HL-60 (cell line): ENCODE measurements around the gene ZNF613.
"Not testable (repeated sequence)": the region's sequence is repeated elsewhere in the genome, so short reads cannot be mapped to it uniquely, and the experiment has no call there.

ENCODE experiments used
- DNase-seq, 2 experiments: peaks; one replicate each; pipeline ENCODE4 v3.0.0-alpha.2; 2010 to 2020; ENCODE audit warnings: low read depth in 1 of 2, low spot score in 1 of 2
- H3K27ac ChIP-seq: fragments of 250-450 bp; sonication (Bioruptor Pico); replicated peaks from 2 replicates; pipeline ENCODE4 v1.5.1; 2020; ENCODE audit warnings: mild to moderate bottlenecking, moderate library complexity
- H3K27me3 ChIP-seq: fragments of 250-450 bp; sonication (Bioruptor Pico); 2 replicates; pipeline ENCODE4 v1.5.1; 2021; ENCODE audit warnings: mild to moderate bottlenecking, moderate library complexity; ENCODE audit not compliant: insufficient read depth, poor library complexity, severe bottlenecking
- H3K4me3 ChIP-seq: replicated peaks from 2 replicates; pipeline ENCODE4 v1.5.1; 2011; ENCODE audit warnings: mild to moderate bottlenecking, control low read depth, low read length; ENCODE audit not compliant: insufficient read depth
- GABPA ChIP-seq: IDR thresholded peaks from 2 replicates; pipeline ENCODE4 v1.6.1; 2012; ENCODE audit warnings: low read depth
- POLR2AphosphoS5 ChIP-seq: IDR thresholded peaks from 2 replicates; pipeline ENCODE4 v1.6.1; 2012; ENCODE audit warnings: low read depth
- SPI1 ChIP-seq: IDR thresholded peaks from 2 replicates; pipeline ENCODE4 v1.6.1; 2012; ENCODE audit warnings: low read depth, mild to moderate bottlenecking, borderline replicate concordance
- TF ChIP-seq, protein P1 (sequence below): IDR thresholded peaks from one replicate; pipeline ENCODE4 v1.5.1; 2011; ENCODE audit warnings: low read length, control low read depth, inconsistent platforms; ENCODE audit not compliant: insufficient read depth
- TF ChIP-seq, protein P2 (sequence below): IDR thresholded peaks from 2 replicates; pipeline ENCODE4 v1.6.1; 2012; ENCODE audit warnings: low read depth; ENCODE audit not compliant: insufficient replicate concordance

The ZNF613 gene

DNA sequence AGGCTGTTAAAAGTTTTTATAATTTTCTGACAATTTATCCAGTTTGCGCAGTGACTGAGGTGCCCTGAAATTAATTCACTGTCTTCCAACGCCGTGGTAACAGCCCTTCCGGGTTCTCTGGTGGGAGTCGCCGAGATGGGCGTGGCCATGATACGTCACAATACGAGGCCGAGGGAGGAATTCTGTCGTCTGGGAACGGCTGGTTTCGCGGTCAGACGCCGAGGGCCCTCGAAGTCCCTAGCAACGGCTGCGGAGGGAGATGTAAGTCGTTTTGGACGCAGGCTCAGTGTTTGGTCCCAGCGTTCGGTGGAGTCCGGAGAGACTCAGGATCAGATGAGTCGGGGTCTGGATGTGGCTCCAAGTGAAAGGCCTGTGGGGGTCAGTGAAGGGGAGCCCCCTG, 21.7 kb downstream of the ZNF613 start:
- no peak for DNase-seq
- TF ChIP-seq GABPA: no peak
- TF ChIP-seq, protein P1, sequence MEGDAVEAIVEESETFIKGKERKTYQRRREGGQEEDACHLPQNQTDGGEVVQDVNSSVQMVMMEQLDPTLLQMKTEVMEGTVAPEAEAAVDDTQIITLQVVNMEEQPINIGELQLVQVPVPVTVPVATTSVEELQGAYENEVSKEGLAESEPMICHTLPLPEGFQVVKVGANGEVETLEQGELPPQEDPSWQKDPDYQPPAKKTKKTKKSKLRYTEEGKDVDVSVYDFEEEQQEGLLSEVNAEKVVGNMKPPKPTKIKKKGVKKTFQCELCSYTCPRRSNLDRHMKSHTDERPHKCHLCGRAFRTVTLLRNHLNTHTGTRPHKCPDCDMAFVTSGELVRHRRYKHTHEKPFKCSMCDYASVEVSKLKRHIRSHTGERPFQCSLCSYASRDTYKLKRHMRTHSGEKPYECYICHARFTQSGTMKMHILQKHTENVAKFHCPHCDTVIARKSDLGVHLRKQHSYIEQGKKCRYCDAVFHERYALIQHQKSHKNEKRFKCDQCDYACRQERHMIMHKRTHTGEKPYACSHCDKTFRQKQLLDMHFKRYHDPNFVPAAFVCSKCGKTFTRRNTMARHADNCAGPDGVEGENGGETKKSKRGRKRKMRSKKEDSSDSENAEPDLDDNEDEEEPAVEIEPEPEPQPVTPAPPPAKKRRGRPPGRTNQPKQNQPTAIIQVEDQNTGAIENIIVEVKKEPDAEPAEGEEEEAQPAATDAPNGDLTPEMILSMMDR: no peak
- TF ChIP-seq, protein P2, sequence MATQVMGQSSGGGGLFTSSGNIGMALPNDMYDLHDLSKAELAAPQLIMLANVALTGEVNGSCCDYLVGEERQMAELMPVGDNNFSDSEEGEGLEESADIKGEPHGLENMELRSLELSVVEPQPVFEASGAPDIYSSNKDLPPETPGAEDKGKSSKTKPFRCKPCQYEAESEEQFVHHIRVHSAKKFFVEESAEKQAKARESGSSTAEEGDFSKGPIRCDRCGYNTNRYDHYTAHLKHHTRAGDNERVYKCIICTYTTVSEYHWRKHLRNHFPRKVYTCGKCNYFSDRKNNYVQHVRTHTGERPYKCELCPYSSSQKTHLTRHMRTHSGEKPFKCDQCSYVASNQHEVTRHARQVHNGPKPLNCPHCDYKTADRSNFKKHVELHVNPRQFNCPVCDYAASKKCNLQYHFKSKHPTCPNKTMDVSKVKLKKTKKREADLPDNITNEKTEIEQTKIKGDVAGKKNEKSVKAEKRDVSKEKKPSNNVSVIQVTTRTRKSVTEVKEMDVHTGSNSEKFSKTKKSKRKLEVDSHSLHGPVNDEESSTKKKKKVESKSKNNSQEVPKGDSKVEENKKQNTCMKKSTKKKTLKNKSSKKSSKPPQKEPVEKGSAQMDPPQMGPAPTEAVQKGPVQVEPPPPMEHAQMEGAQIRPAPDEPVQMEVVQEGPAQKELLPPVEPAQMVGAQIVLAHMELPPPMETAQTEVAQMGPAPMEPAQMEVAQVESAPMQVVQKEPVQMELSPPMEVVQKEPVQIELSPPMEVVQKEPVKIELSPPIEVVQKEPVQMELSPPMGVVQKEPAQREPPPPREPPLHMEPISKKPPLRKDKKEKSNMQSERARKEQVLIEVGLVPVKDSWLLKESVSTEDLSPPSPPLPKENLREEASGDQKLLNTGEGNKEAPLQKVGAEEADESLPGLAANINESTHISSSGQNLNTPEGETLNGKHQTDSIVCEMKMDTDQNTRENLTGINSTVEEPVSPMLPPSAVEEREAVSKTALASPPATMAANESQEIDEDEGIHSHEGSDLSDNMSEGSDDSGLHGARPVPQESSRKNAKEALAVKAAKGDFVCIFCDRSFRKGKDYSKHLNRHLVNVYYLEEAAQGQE: no peak
- no peak for TF ChIP-seq POLR2AphosphoS5
- no peak for TF ChIP-seq SPI1
- no peaks in the 10 kb centered on the region for H3K27me3 ChIP-seq
- H3K27ac ChIP-seq: no peak overlapping the region
- H3K4me3 ChIP-seq: no peak overlapping the region

DNA sequence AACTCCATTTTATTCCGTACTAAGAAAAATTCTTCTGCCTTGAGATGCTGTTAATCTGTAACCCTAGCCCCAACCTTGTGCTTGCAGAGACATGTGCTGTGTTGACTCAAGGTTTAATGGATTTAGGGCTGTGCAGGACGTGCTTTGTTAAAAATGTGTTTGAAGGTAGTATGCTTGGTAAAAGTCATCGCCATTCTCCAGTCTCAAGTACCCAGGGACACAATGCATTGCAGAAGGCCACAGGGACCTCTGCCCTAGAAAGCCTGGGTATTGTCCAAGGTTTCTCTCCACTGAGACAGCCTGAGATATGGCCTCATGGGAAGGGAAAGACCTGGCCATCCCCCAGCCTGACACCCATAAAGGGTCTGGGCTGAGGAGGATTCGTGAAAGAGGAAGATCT, 30.6 kb downstream of the ZNF613 start:
- H3K4me3 ChIP-seq, H3K27me3 ChIP-seq, DNase-seq, H3K27ac ChIP-seq: not testable (repeated sequence)

DNA sequence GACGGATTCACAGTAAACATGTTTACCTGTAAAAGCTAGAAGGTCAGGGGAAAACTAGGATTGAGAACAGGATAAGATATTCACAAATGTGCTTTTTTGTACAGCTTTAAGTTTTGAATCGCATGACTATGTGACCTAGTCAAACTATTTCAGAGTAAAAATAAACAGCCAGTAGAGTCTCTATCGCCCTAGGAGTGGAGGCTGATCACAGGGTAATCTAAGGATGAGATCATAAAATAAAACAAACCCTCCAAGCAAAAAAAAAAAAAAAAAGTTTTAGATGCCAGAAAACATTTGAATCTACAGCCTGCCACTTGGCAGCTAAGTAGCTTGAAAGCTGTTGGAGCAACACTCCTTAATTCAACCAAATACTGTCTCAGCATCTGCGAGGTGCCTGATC, 32.5 kb downstream of the ZNF613 start:
- Histone ChIP-seq H3K27ac (no peak overlapping the region), H3K4me3 (no peak overlapping the region), H3K27me3 (no peaks in the 10 kb centered on the region)
- DNase-seq: no peak
- TF ChIP-seq, protein P1: no peak
- TF ChIP-seq, protein P2: no peak
- TF ChIP-seq GABPA (no peak), POLR2AphosphoS5 (no peak), SPI1 (no peak)

DNA sequence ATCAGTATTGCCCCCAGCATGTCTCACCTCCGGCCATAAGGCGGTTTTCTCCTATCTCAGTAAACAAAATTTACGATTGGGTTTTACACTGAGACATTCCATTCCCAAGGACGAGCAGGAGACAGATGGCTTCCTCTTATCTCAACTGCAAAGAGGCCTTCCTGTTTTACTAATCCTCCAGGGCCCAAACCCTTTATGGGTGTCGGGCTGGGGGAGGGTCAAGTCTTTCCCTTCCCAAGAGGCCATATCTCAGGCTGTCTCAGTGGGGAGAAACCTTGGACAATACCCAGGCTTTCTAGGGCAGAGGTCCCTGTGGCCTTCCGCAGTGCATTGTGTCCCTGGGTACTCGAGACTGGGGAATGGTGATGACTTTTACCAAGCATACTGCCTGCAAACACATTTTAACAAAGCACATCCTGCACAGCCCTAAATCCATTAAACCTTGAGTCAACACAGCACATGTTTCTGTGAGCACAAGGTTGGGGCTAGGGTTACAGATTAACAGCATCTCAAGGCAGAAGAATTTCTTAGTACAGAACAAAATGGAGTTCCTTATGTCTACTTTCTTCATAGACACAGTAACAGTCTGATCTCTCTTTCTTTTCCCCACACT, 33.5 kb downstream of the ZNF613 start:
- H3K27ac ChIP-seq, H3K27me3 ChIP-seq, H3K4me3 ChIP-seq: not testable (repeated sequence)
- TF ChIP-seq SPI1: peak; percentile 41; the same call in 1 of the 2 replicates
- DNase-seq: peak in 1 of 2 experiments; percentile 5

DNA sequence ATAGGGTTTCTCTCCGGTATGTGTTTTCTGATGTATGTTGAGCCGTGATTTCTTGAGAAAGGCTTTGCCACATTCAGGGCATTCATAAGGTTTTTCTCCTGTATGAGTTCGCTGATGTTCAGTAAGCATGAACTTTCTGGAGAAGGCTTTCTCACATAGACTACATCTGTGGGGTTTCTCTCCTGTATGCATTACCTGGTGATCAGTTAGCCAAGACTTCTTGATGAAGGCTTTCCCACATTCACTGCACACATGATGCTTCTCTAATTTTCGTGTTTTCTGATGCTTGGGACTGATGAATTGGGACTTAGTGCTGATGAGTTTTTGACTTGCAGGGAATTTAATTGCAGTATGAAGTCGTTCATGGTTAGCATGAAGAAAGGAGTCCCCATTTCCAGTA, 38.3 kb downstream of the ZNF613 start:
- Histone ChIP-seq H3K4me3 (no peak overlapping the region), H3K27me3 (no peaks in the 10 kb centered on the region), H3K27ac (no peak overlapping the region)
- no peak for DNase-seq
- TF ChIP-seq, protein P2: no peak
- TF ChIP-seq SPI1 (no peak), POLR2AphosphoS5 (no peak; the same call in 1 of the 2 replicates), GABPA (no peak)
- TF ChIP-seq, protein P1: no peak
